WTC11 (cell line): ENCODE measurements around the gene IFI44.

ENCODE experiments used
- CREB1 ChIP-seq: sonication (generic); formaldehyde crosslinking; IDR thresholded peaks from 2 replicates; pipeline ENCODE4 v1.8.0; 2023; ENCODE audit warnings: mild to moderate bottlenecking, missing genetic modification reagents
- FOXJ3 ChIP-seq: sonication (generic); formaldehyde crosslinking; IDR thresholded peaks from 2 replicates; pipeline ENCODE4 v1.9.0; 2021; ENCODE audit warnings: missing genetic modification reagents, mild to moderate bottlenecking, borderline replicate concordance
- NR3C1 ChIP-seq: sonication (generic); formaldehyde crosslinking; conservative IDR thresholded peaks from 2 replicates; pipeline ENCODE4 v1.8.1; 2023; ENCODE audit warnings: low read depth, mild to moderate bottlenecking, missing genetic modification reagents
- ZNF138 ChIP-seq: sonication (generic); formaldehyde crosslinking; conservative IDR thresholded peaks from 2 replicates; pipeline ENCODE4 v1.8.1; 2022; ENCODE audit warnings: mild to moderate bottlenecking, moderate library complexity, missing genetic modification reagents
- ZNF317 ChIP-seq: sonication (generic); formaldehyde crosslinking; IDR thresholded peaks from 2 replicates; pipeline ENCODE4 v1.8.1; 2023; ENCODE audit warnings: low read depth, mild to moderate bottlenecking, moderate library complexity, missing genetic modification reagents, borderline replicate concordance
- TF ChIP-seq, protein P1 (sequence below): fragments of 200-600 bp; IDR thresholded peaks from 2 replicates; pipeline ENCODE4 v1.8.0; 2022; ENCODE audit warnings: antibody characterized with exemption
- TF ChIP-seq, protein P2 (sequence below): sonication (generic); formaldehyde crosslinking; IDR thresholded peaks from 2 replicates; pipeline ENCODE4 v1.8.1; 2022; ENCODE audit warnings: low read depth, mild to moderate bottlenecking, moderate library complexity, missing genetic modification reagents, borderline replicate concordance

DNA sequence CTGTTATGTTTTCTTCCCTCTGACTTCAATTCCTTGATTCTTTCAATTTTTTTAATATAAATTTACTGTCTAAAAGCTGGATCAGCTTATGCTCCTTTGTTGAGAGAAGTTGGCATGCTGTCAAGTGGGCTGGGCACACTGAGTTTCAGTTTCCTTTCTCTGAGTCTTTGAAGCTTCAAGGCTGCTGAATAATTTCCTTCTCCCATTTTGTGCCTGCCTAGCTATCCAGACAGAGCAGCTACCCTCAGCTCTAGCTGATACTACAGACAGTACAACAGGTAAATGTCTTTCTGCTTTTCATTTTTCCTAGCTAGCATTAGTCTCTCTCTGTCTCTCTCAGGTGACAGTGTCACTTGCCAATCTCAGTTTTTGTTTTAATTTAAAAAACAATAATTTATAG lies at the start of gene IFI44:
- TF ChIP-seq, protein P1, sequence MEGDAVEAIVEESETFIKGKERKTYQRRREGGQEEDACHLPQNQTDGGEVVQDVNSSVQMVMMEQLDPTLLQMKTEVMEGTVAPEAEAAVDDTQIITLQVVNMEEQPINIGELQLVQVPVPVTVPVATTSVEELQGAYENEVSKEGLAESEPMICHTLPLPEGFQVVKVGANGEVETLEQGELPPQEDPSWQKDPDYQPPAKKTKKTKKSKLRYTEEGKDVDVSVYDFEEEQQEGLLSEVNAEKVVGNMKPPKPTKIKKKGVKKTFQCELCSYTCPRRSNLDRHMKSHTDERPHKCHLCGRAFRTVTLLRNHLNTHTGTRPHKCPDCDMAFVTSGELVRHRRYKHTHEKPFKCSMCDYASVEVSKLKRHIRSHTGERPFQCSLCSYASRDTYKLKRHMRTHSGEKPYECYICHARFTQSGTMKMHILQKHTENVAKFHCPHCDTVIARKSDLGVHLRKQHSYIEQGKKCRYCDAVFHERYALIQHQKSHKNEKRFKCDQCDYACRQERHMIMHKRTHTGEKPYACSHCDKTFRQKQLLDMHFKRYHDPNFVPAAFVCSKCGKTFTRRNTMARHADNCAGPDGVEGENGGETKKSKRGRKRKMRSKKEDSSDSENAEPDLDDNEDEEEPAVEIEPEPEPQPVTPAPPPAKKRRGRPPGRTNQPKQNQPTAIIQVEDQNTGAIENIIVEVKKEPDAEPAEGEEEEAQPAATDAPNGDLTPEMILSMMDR, result no peak
- TF ChIP-seq ZNF138 (no peak), NR3C1 (no peak), FOXJ3 (no peak), ZNF317 (no peak), CREB1 (CRISPR knock-in tag) (no peak)
- TF ChIP-seq, protein P2, sequence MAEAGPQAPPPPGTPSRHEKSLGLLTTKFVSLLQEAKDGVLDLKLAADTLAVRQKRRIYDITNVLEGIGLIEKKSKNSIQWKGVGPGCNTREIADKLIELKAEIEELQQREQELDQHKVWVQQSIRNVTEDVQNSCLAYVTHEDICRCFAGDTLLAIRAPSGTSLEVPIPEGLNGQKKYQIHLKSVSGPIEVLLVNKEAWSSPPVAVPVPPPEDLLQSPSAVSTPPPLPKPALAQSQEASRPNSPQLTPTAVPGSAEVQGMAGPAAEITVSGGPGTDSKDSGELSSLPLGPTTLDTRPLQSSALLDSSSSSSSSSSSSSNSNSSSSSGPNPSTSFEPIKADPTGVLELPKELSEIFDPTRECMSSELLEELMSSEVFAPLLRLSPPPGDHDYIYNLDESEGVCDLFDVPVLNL (CRISPR knock-in tag), result no peak
